AG08395 (cell line): Measurements from ENCODE around the gene RPS6KA1.
"Not testable (repeated sequence)": the region's sequence is repeated elsewhere in the genome, so short reads cannot be mapped to it uniquely, and the experiment has no call there.

Experiments
- DNase-seq: peaks from one replicate; pipeline ENCODE4 v3.0.0; 2012; ENCODE audit warnings: mixed read lengths, low spot score

Gene RPS6KA1

DNA sequence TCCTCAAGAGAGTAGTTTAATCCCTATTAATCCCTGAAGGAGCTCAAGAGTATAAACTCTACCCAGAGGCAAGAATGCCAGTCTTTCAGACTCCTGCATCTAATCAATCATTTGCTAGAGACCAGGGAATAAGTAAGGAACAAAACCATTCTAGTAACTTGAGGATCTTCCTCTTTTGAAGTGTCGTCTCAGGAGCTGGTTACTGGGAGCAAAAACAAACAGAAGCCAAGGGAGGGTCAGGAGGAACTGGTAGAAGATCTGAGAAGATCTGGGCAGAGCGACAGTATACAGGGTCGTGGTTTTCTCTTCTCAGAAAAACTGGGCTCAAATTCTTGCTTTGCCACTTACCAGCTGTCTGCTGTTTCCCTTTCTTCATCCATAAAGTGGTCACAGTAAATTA is 69.3 kb downstream of the RPS6KA1 start:
- DNase-seq, result no peak

GRCh38 chr1:26602378-26602959 is 72.9 kb downstream of the RPS6KA1 start:
- peak; percentile 75 for DNase-seq

- no peak for DNase-seq
Observed at GRCh38 chr1:26603856-26604255, 74.3 kb downstream of the RPS6KA1 start.

DNA sequence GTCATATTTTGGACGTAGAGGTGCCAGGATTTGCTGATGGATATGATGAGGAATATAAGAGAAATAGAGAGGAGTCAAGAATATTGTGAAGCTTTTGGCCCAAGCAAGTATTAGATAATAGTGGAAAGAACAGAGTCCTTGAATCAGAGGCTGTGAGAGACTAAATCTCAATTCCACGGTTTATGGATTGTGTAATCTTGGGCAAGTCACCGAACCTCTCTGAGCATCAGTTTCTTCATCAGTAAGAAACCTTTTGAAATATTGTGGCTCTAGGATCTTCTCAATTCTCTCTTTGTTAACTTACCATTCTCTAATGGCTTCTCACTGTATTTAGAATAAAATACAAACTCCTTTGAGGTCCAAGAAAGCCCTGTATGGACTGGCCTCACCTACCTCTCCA is 77.6 kb downstream of the RPS6KA1 start:
- no peak for DNase-seq

- DNase-seq, result no peak
Observed at GRCh38 chr1:26608895-26609294, 79.3 kb downstream of the RPS6KA1 start.

DNA sequence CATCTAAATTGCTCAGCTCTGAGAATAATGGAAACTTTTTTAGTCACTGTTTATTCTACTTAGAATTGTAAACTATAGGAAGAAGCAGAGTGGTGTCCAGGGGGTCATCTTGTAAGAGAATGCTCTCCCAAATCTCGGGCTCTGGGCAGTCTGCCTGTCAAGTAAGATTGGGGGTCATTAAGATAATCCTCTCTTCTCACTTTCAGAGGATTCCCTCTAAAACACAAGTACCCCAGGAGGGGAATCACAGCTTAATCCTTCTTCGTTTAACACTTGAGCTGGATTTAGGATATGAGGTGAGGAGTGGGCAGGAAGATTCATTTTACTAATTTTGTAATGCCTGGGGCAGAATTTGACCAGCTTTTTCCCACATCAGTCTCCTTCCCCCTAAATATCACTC is 81.2 kb downstream of the RPS6KA1 start:
- DNase-seq, result no peak

DNA sequence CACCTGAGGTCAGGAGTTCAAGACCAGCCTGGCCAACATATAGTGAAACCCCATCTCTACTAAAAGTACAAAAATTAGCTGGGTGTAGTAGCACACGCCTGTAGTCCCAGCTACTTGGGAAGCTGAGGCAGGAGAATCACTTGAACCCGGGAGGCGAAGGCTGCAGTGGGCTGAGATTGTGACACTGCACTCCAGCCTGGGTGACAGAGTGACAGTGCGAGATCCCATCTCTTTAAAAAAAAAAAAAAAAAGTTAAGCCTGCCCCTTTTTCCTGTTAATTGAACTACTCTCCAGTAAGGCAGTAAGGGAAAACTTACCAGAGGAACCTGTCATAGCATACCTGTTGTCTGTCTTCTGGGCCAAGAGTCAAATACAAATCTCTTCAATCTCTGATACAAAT is 83.1 kb downstream of the RPS6KA1 start:
- not testable (repeated sequence) for DNase-seq

DNA sequence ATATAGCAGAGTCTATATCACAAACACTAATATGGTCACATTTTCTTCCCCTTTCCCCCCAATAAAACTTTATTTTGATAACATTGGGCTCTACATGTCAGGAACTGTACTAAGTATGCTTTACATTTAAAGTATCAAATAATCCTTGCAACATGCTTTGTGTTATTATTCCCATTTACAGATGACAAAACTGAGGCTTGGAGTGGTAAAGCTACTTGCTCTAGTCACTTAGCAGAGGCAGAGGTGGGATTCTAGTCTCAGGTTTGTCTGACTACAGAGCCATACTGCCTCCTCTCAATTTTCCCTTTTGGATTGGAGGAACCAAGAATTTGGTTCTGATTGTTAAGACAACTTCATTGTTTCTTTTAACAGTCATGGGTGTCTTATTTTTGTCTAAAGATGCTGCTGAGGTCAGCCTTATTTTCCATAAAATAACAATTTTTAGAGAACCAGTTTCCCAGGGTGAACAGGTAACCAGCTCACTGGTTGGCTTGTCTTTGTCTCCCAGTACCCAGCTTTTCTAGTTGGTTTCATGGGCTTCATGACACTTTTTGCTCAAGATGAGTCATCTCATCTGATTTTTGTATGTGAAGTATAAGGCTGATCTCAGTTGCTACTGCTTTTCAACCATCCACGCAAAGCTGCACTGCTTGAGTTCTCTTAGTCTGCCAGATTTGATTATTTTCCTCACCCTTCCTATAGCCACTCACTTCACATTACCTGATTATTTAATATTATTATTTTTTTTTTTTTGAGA is 85.3 kb downstream of the RPS6KA1 start:
- no peak for DNase-seq

GRCh38 chr1:26616881-26617280 is 87.3 kb downstream of the RPS6KA1 start:
- DNase-seq, result no peak

- no peak for DNase-seq
Observed at GRCh38 chr1:26618561-26618960, 89.0 kb downstream of the RPS6KA1 start.
